ENCODE data around the gene PABPC3. TPM values are rescaled to one million over a fixed set of nuclear protein-coding genes. Genes with fewer than 3 reads are reported as not detected.

Gene PABPC3
- total and polyA plus RNA-seq, 2 of the 13 experiments (the other 11 are each of a cell fraction or from before 2014, with no cell fraction given): 0.04 to 0.09 TPM

DNA sequence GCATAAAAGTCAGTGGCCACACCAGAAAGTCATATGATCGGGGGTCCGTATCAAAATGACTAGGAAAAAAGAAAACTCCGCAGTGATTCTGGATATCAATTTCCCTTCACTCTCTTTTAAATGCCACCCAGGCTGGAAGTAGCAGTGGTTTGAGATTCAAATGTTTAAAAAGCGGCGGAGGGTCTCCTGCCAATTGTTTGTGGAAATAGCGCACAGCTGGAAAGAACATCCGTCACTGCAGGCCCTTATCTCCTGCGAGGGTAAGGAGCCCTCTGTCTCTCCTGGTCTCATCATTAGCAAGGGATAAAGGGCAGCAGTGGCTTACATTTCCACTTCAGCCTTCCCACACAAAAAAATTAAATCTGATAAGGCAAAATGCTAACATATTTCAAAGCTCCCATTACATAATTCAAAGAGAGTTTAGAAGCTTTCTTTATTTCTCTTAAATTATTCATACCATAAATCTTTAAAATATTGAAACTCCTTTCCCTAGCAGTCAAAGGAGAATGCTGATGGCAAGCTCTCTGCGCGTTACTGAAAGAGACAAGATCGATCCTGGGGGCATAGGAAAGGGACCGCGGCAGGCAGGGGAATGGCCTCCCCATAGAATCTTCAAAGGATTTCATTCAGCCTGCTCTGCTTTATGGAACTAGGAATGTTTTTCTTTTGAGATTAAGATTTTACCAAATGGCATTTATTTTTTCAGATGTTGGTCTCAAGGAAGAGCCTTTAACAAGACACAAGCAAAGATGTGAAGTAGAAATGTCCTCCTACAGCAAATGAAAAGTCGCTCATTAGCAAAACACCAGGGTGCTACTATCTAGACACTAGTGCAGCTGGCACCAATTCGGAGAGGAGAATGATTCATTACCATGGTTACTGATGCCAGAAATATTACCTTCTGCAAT, 41.2 kb downstream of the PABPC3 start:
- BruUV-seq (replicated peaks): no TSS peak
- ATAC-seq: no peak
- H3K27ac ChIP-seq (ENCODE audit: extremely low read length, insufficient read depth, low read length): no peak overlapping the region
- H3K9me3 ChIP-seq (ENCODE audit: low read length): no peaks in the 10 kb centered on the region; the same call in 1 of the 2 replicates
- H3K4me2 ChIP-seq (ENCODE audit: low read depth, low read length): no peak overlapping the region
- H3K4me1 ChIP-seq (ENCODE audit: insufficient read depth, low read length): no peaks in the 10 kb centered on the region
- H2AFZ ChIP-seq (ENCODE audit: low read length): no peak overlapping the region
- WGBS (ENCODE audit: low lambda C conversion rate): 11% methylated on average over 14 of the region's 15 CpGs
- peaks cover 0 to 10% of the 10 kb centered on the region in 2 experiments; a peak in 2 of 5 replicates for H3K27me3 ChIP-seq (ENCODE audit: control insufficient read depth in 1 of 2, insufficient read depth in 2 of 2, low read length in 2 of 2)
- no peak overlapping the region for H3K9ac ChIP-seq (ENCODE audit: insufficient read depth, low read depth, low read length)
- no peaks in the 10 kb centered on the region for H4K20me1 ChIP-seq (ENCODE audit: insufficient read depth, low read length)
- in situ Hi-C loops (cut with HindIII; ENCODE audit: extremely low pct_ligation_motif_present, low pct_unique_long_range_greater_than_20kb): no loop called here
- no peaks in the 10 kb centered on the region for H3K36me3 ChIP-seq (replicated peaks in 1 of 2; ENCODE audit: control insufficient read depth in 1 of 2, insufficient read depth in 2 of 2, low read length in 2 of 2)
- no peak overlapping the region for H3K4me3 ChIP-seq (replicated peaks in 1 of 3; ENCODE audit: insufficient read depth in 1 of 3, low read depth in 2 of 3, low read length in 3 of 3)
- no peak for TF ChIP-seq EP300 (IDR thresholded peaks at IDR 0.05; ENCODE audit: low read depth in 2 of 2, low read length in 2 of 2)
- no peak for TF ChIP-seq EP300 (CRISPR knock-in tag; IDR thresholded peaks at IDR 0.05; ENCODE audit: borderline replicate concordance)
- TF ChIP-seq MATR3 (CRISPR knock-in tag; IDR thresholded peaks at IDR 0.05): no peak
- TF ChIP-seq, protein P1, sequence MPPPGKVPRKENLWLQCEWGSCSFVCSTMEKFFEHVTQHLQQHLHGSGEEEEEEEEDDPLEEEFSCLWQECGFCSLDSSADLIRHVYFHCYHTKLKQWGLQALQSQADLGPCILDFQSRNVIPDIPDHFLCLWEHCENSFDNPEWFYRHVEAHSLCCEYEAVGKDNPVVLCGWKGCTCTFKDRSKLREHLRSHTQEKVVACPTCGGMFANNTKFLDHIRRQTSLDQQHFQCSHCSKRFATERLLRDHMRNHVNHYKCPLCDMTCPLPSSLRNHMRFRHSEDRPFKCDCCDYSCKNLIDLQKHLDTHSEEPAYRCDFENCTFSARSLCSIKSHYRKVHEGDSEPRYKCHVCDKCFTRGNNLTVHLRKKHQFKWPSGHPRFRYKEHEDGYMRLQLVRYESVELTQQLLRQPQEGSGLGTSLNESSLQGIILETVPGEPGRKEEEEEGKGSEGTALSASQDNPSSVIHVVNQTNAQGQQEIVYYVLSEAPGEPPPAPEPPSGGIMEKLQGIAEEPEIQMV (CRISPR knock-in tag; IDR thresholded peaks at IDR 0.05; ENCODE audit: low read depth): no peak
- TF ChIP-seq FOXK1 (CRISPR knock-in tag; IDR thresholded peaks at IDR 0.05; ENCODE audit: borderline replicate concordance, low read depth): no peak
- TF ChIP-seq PRDM15 (CRISPR knock-in tag; IDR thresholded peaks at IDR 0.05): no peak
- no peak for TF ChIP-seq CHCHD3 (CRISPR knock-in tag; IDR thresholded peaks at IDR 0.05)
- TF ChIP-seq CBX1 (IDR thresholded peaks at IDR 0.05; ENCODE audit: low read depth): no peak
- no peak for TF ChIP-seq POGZ (CRISPR knock-in tag; IDR thresholded peaks at IDR 0.05)
- TF ChIP-seq ARID5B (CRISPR knock-in tag; IDR thresholded peaks at IDR 0.05): no peak
- no peak for TF ChIP-seq ZNF235 (CRISPR knock-in tag; IDR thresholded peaks at IDR 0.05; ENCODE audit: borderline replicate concordance)
- TF ChIP-seq MIER3 (CRISPR knock-in tag; IDR thresholded peaks at IDR 0.05; ENCODE audit: borderline replicate concordance): no peak
- TF ChIP-seq ZNF550 (CRISPR knock-in tag; IDR thresholded peaks at IDR 0.05; ENCODE audit: borderline replicate concordance): no peak
- no peak for TF ChIP-seq CCDC6 (CRISPR knock-in tag; IDR thresholded peaks at IDR 0.05)
- no peak for TF ChIP-seq ZNF660 (CRISPR knock-in tag; IDR thresholded peaks at IDR 0.05; ENCODE audit: borderline replicate concordance, low read depth)
- no peak for FAIRE-seq
- DNase-seq (ENCODE audit: low spot score): no peak
- intact Hi-C loops (cut with micrococcal nuclease; ENCODE audit: unreplicated experiment): no loop called here
- ChIA-PET POLR2A (no interaction called here), CTCF (ENCODE audit: low intra/inter-chr PET ratio, low total read pairs) (no interaction called here)
- H3K79me2 ChIP-seq (ENCODE audit: insufficient read depth, low read length): no peaks in the 10 kb centered on the region
